Stimulated activated CD4-positive, alpha-beta T cell treated with anti-CD3 and anti-CD28 coated beads, Interleukin-12 subunit alpha, Interleukin-12 subunit beta, amount 100 ng/mL, for 48 hours (primary cell): ENCODE measurements around the gene FAM120B.
"Not testable (repeated sequence)": the region's sequence is repeated elsewhere in the genome, so short reads cannot be mapped to it uniquely, and the experiment has no call there.

Experiments
- DNase-seq, 3 donors: peaks; one replicate each; pipeline ENCODE4 v3.0.0-alpha.2; 2020; ENCODE audit warnings: low read depth in 2 of 3, low spot score in 1 of 3

FAM120B gene

DNA sequence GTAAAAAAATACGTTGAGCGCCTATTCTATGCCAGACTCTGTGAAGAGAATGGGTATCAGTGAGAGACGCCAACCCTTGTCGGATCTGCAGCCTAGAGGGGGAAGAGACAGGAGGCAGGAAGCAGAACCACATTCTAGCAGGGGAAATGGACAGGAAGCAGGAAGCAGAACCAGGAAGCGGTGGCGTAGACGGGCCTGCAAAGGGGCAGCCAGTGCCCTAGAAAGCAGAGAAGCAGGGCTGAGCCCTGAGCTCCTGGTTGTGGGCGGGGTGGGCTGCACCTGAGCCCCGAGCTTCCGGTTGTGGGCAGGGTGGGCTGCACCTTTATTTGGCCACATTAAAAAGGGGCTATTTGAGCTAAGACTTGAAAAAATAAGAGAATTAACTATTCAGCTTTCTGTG, 71.9 kb downstream of the FAM120B start:
- no peak for DNase-seq

DNA sequence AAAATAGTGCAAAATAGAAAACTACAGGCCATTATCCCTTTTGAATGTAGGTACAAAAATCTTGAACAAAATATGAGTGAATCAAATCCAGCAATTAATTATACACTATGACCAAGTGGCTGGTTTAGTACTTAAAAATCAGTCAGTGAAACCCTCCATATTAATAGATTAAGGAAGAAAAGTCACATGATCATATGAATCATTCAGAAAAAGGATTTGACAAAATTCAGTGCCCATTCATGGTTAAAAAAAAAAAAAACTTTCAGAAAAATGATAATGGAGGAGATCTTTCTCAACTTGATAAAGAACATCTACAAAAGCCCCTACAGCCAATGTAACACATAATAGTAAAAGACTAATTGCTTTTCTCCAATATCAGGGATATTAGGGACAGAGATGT, 75.0 kb downstream of the FAM120B start:
- no peak for DNase-seq

- DNase-seq, result no peak
These were observed 77.0 kb downstream of the FAM120B start for GRCh38 chr6:170383466-170384035.

DNA sequence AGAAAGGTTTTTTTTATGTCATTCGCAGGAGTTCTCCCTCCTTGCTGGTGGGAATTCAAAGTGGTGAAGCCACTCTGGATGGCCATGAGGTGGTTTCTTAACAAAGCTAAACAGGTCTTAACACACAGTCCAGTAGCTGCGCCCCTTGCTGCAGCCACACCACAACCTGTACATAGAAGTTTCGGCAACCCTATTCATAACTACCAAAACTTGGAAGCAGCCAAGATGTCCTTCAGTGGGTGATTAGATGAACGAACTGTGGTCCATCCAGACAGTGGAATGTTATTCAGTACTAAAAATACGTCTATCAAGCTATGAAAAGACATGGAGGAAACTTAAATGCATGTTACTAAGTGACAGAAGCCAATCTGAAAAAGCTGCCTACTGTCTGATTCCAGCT, 78.9 kb downstream of the FAM120B start:
- no peak for DNase-seq

- no peak for DNase-seq
These were observed 81.6 kb downstream of the FAM120B start for GRCh38 chr6:170388113-170388512.

GRCh38 chr6:170393033-170393432, 86.5 kb downstream of the FAM120B start:
- DNase-seq, result no peak

DNA sequence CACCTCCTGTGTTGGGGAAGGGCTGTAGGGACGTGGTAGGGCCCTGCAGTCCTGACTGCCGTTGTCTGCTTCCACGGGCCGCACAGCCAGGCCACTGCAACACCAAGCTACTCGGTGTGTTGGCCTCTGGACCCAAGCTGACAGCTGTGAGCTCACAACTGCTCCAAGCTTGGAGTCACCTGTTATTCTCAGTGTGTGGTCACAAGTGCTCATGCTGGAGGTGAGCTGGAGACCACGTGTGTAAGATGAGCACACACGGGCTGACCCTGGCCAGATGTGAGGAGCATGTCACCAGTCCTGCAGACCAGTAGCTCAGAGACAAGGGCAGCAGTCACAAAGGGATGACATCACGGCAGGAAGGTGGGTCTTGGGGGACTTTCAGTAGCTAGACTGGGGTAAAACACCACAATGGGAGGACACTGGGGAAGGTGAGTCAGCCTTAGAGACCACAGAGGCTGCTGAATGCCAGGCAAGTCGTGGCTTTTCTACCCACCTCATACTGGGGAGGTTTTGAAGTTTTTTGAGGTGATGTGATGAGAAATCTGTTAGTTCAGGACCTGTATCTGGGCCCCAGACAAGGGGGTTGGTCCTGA, 87.3 kb downstream of the FAM120B start:
- peak in 1 of 3 donors; percentile 24 for DNase-seq

DNA sequence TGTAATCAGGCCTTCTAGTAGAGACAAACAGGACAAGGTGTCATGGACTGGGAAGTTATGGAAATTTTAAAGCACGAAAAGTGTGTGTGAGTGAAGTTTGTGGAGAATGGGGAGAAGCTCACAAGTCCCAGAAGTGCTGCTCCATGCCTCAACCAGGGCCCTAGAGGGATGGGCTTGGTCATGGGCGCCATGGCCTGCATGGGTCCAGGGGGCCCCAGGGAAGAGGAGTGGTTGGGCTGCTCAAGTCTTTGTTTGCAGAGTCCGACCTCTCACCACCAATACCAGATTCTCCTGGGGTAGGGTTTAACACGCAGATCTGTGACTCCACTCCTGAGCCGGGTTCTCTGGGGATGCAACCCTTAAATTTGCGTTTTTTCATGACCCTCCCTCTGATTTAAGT, 88.4 kb downstream of the FAM120B start:
- DNase-seq, result no peak

GRCh38 chr6:170398743-170399369, 92.3 kb downstream of the FAM120B start:
- not testable (repeated sequence) for DNase-seq

GRCh38 chr6:170399955-170400558, 93.5 kb downstream of the FAM120B start:
- not testable (repeated sequence) for DNase-seq

- DNase-seq, result no peak
These were observed 95.9 kb downstream of the FAM120B start for GRCh38 chr6:170402318-170403040.

GRCh38 chr6:170403451-170403850, 96.9 kb downstream of the FAM120B start:
- no peak for DNase-seq

GRCh38 chr6:170404036-170404435, 97.5 kb downstream of the FAM120B start:
- no peak for DNase-seq

DNA sequence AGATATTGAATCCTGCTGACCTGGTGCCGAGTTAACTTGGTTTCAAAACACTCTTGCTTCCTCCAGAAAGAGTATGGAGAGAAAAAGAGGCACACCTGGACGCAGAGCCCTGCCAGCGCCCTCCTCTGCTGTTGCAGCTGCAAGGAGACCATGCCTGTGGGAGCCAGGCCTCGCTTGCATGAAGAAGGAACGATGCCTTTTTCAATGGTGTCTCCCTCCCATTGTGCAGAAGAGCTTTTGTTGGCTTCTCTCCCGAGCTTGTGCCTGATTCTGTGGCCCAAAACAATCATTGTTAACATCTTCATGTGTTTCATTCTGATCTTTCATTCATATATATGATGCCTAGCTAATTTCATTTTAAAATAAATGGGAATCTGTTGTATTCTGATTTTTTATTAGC, 98.1 kb downstream of the FAM120B start:
- no peak for DNase-seq

GRCh38 chr6:170405311-170405975, 98.9 kb downstream of the FAM120B start:
- DNase-seq, result no peak

DNA sequence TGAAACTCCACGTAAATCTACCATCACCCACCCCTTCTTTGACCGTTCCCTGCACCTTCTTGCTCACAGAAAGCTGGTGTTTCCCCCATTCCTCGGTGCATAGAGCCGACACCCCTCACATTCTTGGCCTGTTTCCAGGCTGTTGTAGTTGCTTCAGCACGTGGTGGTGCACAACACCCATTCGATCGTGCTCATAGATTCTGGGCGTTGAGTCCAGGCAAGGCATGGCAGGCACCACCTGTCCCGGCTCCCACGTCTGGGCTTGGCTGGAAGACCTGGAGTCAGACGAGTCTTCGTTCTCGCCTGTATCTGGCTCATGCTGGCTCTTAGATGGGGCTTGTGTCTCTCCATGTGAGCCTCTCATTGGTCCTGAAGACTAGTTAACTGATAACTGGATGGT, 100.6 kb downstream of the FAM120B start:
- no peak for DNase-seq

DNA sequence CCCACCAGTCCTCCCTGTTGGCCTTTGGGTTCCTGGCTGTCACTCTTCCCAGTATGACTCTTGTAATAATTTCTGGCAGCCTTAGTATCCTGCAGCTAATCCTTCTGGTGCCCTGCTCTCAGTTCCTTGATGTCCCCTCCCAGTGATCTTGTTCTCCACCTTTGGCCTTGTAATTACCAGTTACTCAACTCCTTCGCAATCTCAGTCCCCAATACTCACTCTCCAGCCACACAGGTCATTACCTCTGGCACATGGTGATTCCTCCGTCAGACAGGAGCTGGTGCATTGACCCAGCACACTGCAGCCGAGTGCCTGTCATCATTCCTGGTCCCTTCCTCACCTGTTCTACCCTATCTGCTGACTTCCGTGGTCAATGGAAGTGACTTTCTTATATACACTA, 101.4 kb downstream of the FAM120B start:
- DNase-seq, result no peak

GRCh38 chr6:170409746-170410145, 103.2 kb downstream of the FAM120B start:
- not testable (repeated sequence) for DNase-seq

DNA sequence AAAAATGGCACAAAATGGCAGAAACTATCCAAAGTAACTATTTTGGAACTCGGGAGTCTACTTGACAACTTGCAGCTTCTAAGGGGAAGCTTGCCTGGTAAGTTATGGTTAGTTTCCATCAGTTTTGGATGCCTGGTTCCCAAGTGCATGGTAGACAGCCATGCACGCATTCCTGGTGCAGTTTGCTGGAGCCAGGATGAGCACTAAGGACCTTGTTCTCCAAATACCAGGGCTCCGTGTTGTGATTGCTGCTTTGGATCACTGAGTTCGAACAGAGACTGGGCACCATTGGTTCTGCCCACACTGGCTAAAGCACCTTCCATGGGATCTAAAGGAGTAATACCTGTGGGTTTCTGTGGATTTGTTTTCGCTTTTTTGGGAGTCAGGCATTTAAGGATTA, 103.7 kb downstream of the FAM120B start:
- DNase-seq, result no peak

DNA sequence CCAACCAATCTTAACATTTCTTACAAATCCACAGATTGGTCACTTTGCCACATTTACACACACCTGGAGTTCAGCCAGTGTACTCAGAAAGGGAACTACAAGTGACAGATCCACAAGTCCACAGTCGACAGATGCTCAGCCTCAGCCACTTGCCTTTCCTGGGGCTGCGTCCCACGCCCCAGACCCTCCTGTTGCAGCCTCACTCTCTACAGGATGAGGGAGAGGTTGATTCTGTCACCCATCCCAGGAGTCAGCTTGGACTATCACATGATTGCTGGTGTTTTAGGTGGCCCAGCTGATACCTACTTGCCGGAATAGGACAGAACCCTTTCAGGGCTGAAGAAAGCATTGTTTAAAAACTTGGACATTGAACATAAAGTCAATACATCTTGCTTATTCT, 108.8 kb downstream of the FAM120B start:
- no peak for DNase-seq

DNA sequence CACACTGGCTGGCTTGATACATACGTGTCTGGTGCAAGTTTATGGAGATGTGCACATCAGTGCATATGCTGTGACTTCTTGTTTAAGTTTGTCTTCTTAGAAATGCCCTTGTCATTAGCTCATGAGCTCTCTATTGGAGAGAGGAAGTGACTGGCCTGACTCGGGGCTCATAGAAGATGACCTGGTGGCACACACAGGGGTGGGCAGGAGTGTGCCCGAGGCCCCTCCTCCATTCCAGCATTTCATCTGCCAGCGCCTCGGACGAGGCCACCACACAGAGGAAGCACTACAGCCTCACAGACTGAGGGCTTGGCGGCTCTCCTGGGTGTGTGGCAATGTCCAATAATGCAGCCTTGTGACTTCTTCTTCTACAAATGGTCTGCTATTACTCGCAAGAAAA, 109.7 kb downstream of the FAM120B start:
- no peak for DNase-seq
